ENCODE data around the gene CPB2. TPM values are rescaled to one million over a fixed set of nuclear protein-coding genes. Genes with fewer than 3 reads are reported as not detected.

Gene CPB2
- total and polyA plus RNA-seq, 2 of the 8 experiments (the other 6 are each of a cell fraction or from before 2014, with no cell fraction given) = not detected

- Histone ChIP-seq H4K5ac (ENCODE audit: insufficient read length, low read depth, low read length) (no peak overlapping the region), H2AFZ (ENCODE audit: low read length) (no peak overlapping the region), H3K9me3 (ENCODE audit: insufficient read depth in 2 of 2, low read depth in 1 of 2, low read length in 1 of 2) (peaks cover 0 to 7% of the 10 kb centered on the region in 2 experiments; a peak in 1 of 4 replicates), H2BK5ac (ENCODE audit: low read depth, low read length) (no peak overlapping the region), H2BK20ac (ENCODE audit: low read length) (no peak overlapping the region), H4K20me1 (replicated peaks in 1 of 2; ENCODE audit: control insufficient read depth in 1 of 2, insufficient read depth in 2 of 2, low read length in 2 of 2) (no peaks in the 10 kb centered on the region), H3K27ac (ENCODE audit: low read depth, low read length) (no peak overlapping the region), H3K9ac (replicated peaks in 1 of 4; ENCODE audit: extremely low read depth in 1 of 4, low read depth in 3 of 4, low read length in 3 of 4) (no peak overlapping the region), H3K27me3 (replicated peaks in 1 of 4; ENCODE audit: control insufficient read depth in 3 of 4, extremely low read depth in 1 of 4, insufficient read depth in 3 of 4, low read length in 3 of 4) (no peaks in the 10 kb centered on the region), H2AK5ac (ENCODE audit: low read depth, low read length) (no peak overlapping the region), H2BK12ac (ENCODE audit: low read depth, low read length) (no peak overlapping the region), H3K23ac (ENCODE audit: insufficient read length) (no peak overlapping the region), H3K79me1 (ENCODE audit: low read depth, low read length) (no peaks in the 10 kb centered on the region), H4K91ac (replicated peaks; ENCODE audit: insufficient read length, low read length) (no peak overlapping the region), H3K4me3 (ENCODE audit: extremely low read depth in 1 of 4, insufficient read depth in 2 of 4, low read depth in 3 of 4, low read length in 4 of 4) (no peak overlapping the region), H3K23me2 (ENCODE audit: low read depth, low read length) (no peaks in the 10 kb centered on the region), H2BK15ac (ENCODE audit: low read length) (no peak overlapping the region), H3K4me1 (replicated peaks in 1 of 4; ENCODE audit: control insufficient read depth in 3 of 4, insufficient read depth in 4 of 4, low read length in 3 of 4) (no peaks in the 10 kb centered on the region), H3K4me2 (ENCODE audit: insufficient read depth in 1 of 2, low read depth in 2 of 2, low read length in 2 of 2) (no peak overlapping the region), H3K4ac (replicated peaks; ENCODE audit: insufficient read length, low read depth, low read length) (no peak overlapping the region), H3K79me2 (ENCODE audit: control insufficient read depth in 1 of 2, insufficient read depth in 2 of 2, low read length in 2 of 2) (no peaks in the 10 kb centered on the region), H3K14ac (ENCODE audit: insufficient read length) (no peak overlapping the region), H3K36me3 (ENCODE audit: control insufficient read depth in 2 of 4, insufficient read depth in 4 of 4, low read length in 3 of 4) (no peaks in the 10 kb centered on the region), H3K56ac (replicated peaks; ENCODE audit: insufficient read length, low read depth, low read length) (no peak overlapping the region), H2BK120ac (replicated peaks; ENCODE audit: low read depth, low read length) (no peak overlapping the region), H3K18ac (ENCODE audit: extremely low read depth, low read length) (no peak overlapping the region), H4K8ac (ENCODE audit: extremely low read depth, insufficient read depth, low read length) (no peak overlapping the region)
- CTCF ChIA-PET (ENCODE audit: partially characterized antibody) = no interaction called here
- POLR2A ChIA-PET (ENCODE audit: partially characterized antibody) = no interaction called here
- no peak for FAIRE-seq
- 93% methylated on average over 12 of the region's 12 CpGs; no CpG with 5 or more reads in 1 of the 2 experiments for WGBS, 2 experiments (ENCODE audit: extremely low coverage in 1 of 2, insufficient coverage in 1 of 2, insufficient read length in 1 of 2, insufficient replicate concordance in 2 of 2, low coverage in 1 of 2, low lambda C conversion rate in 2 of 2, missing lambda C conversion rate in 1 of 2)
- DNase-seq (ENCODE audit: low read depth in 1 of 2, low spot score in 2 of 2) = no peak
- TF ChIP-seq RFX5 (IDR thresholded peaks at IDR 0.05; ENCODE audit: borderline replicate concordance, low read depth, low read length) (no peak), JUN (IDR thresholded peaks at IDR 0.05; ENCODE audit: low read depth, low read length) (no peak), E2F6 (IDR thresholded peaks at IDR 0.05) (no peak), MAX (IDR thresholded peaks at IDR 0.05) (no peak), TAF7 (optimal IDR thresholded peaks at IDR 0.05; ENCODE audit: borderline replicate concordance, low read depth, low read length) (no peak), PHF8 (conservative IDR thresholded peaks at IDR 0.05; ENCODE audit: low read depth, low read length) (no peak), POLR2A (IDR thresholded peaks at IDR 0.05; ENCODE audit: control extremely low read depth in 1 of 2, low read depth in 2 of 2, low read length in 2 of 2) (no peak), BCL11A (IDR thresholded peaks at IDR 0.05; ENCODE audit: low read depth in 2 of 2, low read length in 2 of 2) (no peak), GABPA (IDR thresholded peaks at IDR 0.05; ENCODE audit: borderline replicate concordance, insufficient read depth, low read length) (no peak), BRCA1 (IDR thresholded peaks at IDR 0.05; ENCODE audit: low read depth, low read length) (no peak), TAF1 (IDR thresholded peaks at IDR 0.05; ENCODE audit: low read depth, low read length) (no peak), SIX5 (IDR thresholded peaks at IDR 0.05; ENCODE audit: low read depth, low read length) (no peak), EP300 (IDR thresholded peaks at IDR 0.05; ENCODE audit: borderline replicate concordance in 1 of 2, low read depth in 2 of 2, low read length in 2 of 2) (no peak), FOSL1 (IDR thresholded peaks at IDR 0.05; ENCODE audit: insufficient read depth, low read depth, low read length) (no peak), SIRT6 (IDR thresholded peaks at IDR 0.05; ENCODE audit: low read length) (no peak)
Measured at GRCh38 chr13:46086985-46087384, 17.8 kb downstream of the CPB2 start.

Data from H1 (cell line).